Prostate gland (tissue), 2 donors: Measurements from ENCODE around the gene ADAT3. TPM values are rescaled to one million over a fixed set of nuclear protein-coding genes. Genes with fewer than 3 reads are reported as not detected.
A peak's percentile ranks its signal among the peaks of the same experiment; 100 is the strongest.

Experiments
- DNase-seq: peaks from one replicate; pipeline ENCODE4 v3.0.0-alpha.2; 2019; ENCODE audit warnings: low spot score
- H3K27ac ChIP-seq, 2 donors: fragments of 200-600 bp; sonication (generic); 2 replicates each; pipeline ENCODE4 v1.5.1; 2017 to 2019
- H3K27me3 ChIP-seq: fragments of 200-600 bp; sonication (generic); replicated peaks from 2 replicates; pipeline ENCODE4 v1.5.1; 2019; ENCODE audit not compliant: insufficient read depth
- H3K36me3 ChIP-seq, 2 donors: fragments of 200-600 bp; sonication (generic); 1 replicate in 1 of 2; 2 replicates in 1 of 2; pipeline versions ENCODE4 v1.5.1 to v1.8.1; 2017 to 2019
- H3K4me1 ChIP-seq: fragments of 200-600 bp; sonication (generic); replicated peaks from 2 replicates; pipeline ENCODE4 v1.5.1; 2019
- H3K4me3 ChIP-seq, 2 donors: fragments of 200-600 bp; sonication (generic); 2 replicates each; pipeline ENCODE4 v1.5.1; 2017 to 2019
- H3K9me3 ChIP-seq: fragments of 200-600 bp; sonication (generic); 2 replicates; pipeline ENCODE4 v1.5.1; 2017
- POLR2A ChIP-seq: fragments of 450-650 bp; IDR thresholded peaks from one replicate; pipeline ENCODE4 v1.6.1; 2016; ENCODE audit warnings: antibody characterized with exemption, mild to moderate bottlenecking
- POLR2AphosphoS5 ChIP-seq: sonication (generic); formaldehyde crosslinking; IDR thresholded peaks from one replicate; pipeline ENCODE4 v1.6.1; 2017; ENCODE audit warnings: antibody characterized with exemption
- WGBS: methylation state at CpG from one replicate; pipeline ENCODE4 v1.1.5; 2018; 5-methylcytosine and 5-hydroxymethylcytosine counted together
- intact Hi-C: fragments of 100-400 bp; cut with DNase I; formaldehyde crosslinking; loops from one replicate; pipeline ENCODE4 v1.14.2; 2022
- total RNA-seq, 2 donors: library from RNA; depleted of rRNA; stranded (reverse); fragments of >200 nt; gene quantifications; one replicate each; pipeline ENCODE4 v1.1.0, GENCODE V29; 2016
- TF ChIP-seq, protein P1 (sequence below), 4 experiments: fragments of 200-600 bp in 2 of 4; fragments of 450-650 bp in 2 of 4; sonication (generic) in 2 of 4; IDR thresholded peaks; 1 replicate in 3 of 4; 2 replicates in 1 of 4; pipeline ENCODE4 v1.5.1; 2016 to 2019; ENCODE audit warnings: antibody characterized with exemption in 4 of 4, mild to moderate bottlenecking in 2 of 4, moderate library complexity in 2 of 4

ADAT3 gene
- total RNA-seq, 2 donors from 2014 or later = 17.3 to 25.1 TPM

DNA sequence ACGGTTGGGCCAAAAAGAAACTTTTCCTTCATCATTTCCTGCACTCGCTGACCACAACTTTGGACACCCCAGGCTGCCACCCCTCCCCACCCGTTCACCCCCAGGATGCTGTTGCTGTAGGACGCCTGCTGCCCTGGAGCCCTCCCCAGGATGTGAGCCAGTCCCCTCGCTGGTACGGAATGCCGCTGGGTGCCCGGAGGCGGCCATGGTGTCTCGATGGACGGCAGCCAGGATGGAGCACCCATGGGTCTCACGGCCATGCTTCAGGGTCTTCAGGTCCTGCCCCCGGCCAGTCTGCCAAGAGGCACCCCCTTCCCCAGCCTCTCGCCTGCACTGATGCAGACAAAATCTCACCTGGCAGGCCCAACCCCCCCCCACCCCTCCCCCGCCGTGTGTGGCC, 20.3 kb downstream of the ADAT3 start:
- TF ChIP-seq POLR2A (no peak), POLR2AphosphoS5 (no peak)
- TF ChIP-seq, protein P1, sequence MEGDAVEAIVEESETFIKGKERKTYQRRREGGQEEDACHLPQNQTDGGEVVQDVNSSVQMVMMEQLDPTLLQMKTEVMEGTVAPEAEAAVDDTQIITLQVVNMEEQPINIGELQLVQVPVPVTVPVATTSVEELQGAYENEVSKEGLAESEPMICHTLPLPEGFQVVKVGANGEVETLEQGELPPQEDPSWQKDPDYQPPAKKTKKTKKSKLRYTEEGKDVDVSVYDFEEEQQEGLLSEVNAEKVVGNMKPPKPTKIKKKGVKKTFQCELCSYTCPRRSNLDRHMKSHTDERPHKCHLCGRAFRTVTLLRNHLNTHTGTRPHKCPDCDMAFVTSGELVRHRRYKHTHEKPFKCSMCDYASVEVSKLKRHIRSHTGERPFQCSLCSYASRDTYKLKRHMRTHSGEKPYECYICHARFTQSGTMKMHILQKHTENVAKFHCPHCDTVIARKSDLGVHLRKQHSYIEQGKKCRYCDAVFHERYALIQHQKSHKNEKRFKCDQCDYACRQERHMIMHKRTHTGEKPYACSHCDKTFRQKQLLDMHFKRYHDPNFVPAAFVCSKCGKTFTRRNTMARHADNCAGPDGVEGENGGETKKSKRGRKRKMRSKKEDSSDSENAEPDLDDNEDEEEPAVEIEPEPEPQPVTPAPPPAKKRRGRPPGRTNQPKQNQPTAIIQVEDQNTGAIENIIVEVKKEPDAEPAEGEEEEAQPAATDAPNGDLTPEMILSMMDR (IDR thresholded peaks at IDR 0.05) = no peak
- Histone ChIP-seq H3K9me3 (no peaks in the 10 kb centered on the region), H3K4me1 (no peaks in the 10 kb centered on the region), H3K36me3 (peaks cover 4 to 9% of the 10 kb centered on the region in 2 donors), H3K27me3 (no peaks in the 10 kb centered on the region), H3K27ac (no peak overlapping the region), H3K4me3 (no peak overlapping the region)
- intact Hi-C loops = loop anchor here (5.0 kb wide), 1 partner anchor 142 kb away; no protein-coding TSS in a partner anchor
- 92% methylated on average over 15 of the region's 16 CpGs for WGBS
- DNase-seq = no peak

DNA sequence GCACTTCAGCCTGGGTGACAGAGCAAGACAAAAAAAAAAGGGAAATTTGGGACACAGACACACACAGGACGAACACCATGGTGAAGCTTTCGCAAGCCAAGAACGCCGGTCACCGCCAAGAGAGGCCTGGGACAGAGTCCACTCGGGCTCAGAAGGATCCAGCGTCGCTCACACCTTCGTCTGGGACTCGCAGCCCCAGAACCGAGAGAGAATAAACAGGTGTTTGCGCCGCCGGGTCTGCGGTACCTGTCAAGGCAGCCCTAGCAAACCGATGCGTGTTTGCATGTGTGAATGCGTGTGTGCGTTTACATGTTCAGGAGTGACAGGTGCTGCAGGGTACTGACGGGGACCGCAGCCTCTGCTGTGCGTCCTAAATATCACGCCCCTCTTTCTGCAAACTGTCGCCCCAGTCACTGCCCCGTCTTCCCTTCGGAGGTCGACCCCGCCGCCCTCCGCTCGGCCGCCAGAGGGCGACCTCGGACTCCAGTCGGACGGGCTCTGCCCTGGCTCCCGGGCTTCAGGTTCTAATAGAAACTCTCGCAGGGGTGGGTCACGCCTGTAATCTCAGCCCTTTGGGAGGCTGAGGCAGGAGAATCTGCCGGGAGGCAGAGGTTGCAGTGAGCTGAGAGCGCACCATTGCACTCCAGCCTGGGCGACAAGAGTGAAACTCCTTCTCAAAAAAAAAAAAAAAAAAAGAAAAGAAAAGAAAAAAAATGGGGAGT, 24.0 kb downstream of the ADAT3 start:
- Histone ChIP-seq H3K36me3 (peaks cover 0 to 6% of the 10 kb centered on the region in 2 donors), H3K27me3 (no peaks in the 10 kb centered on the region), H3K4me1 (no peaks in the 10 kb centered on the region), H3K27ac (no peak overlapping the region), H3K4me3 (peak overlapping the region; percentile 5 to 13), H3K9me3 (no peaks in the 10 kb centered on the region)
- DNase-seq = peak; percentile 71
- TF ChIP-seq, protein P1 (IDR thresholded peaks at IDR 0.05) = peak; percentile 81 to 95 (median 90)
- TF ChIP-seq POLR2A (no peak), POLR2AphosphoS5 (peak; percentile 70)
- intact Hi-C loops = loop anchor here (5.0 kb wide), 1 partner anchor 138 kb away; no protein-coding TSS in a partner anchor
- WGBS = 13% methylated on average over 42 of the region's 42 CpGs

DNA sequence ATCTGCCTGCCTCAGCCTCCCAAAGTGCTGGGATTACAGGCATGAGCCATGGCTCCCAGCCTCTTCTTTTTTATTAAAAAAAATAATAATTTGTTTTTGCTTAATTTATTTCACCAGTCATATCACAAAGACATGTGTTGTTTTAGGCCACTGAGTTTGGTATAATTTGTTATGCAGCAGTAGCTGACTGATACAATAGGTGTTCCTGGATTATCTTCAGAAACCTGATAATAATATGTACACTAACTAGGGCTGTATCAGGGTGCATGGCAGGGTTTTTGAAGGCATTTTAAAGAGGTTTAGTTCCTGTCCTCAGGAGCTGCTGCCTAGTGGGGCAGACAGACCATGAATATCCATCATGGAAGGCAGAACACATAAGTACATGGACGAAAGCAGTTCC, 26.2 kb downstream of the ADAT3 start:
- H3K9me3 ChIP-seq = no peaks in the 10 kb centered on the region
- WGBS = 89% methylated on average over 1 of the region's 1 CpG
- H3K36me3 ChIP-seq = no peaks in the 10 kb centered on the region
- TF ChIP-seq, protein P1 (IDR thresholded peaks at IDR 0.05) = no peak
- TF ChIP-seq POLR2AphosphoS5 (no peak), POLR2A (no peak)
- no peak overlapping the region for H3K27ac ChIP-seq
- intact Hi-C loops = no loop called here
- DNase-seq = no peak
- H3K27me3 ChIP-seq = no peaks in the 10 kb centered on the region
- H3K4me1 ChIP-seq = no peaks in the 10 kb centered on the region
- no peak overlapping the region for H3K4me3 ChIP-seq

DNA sequence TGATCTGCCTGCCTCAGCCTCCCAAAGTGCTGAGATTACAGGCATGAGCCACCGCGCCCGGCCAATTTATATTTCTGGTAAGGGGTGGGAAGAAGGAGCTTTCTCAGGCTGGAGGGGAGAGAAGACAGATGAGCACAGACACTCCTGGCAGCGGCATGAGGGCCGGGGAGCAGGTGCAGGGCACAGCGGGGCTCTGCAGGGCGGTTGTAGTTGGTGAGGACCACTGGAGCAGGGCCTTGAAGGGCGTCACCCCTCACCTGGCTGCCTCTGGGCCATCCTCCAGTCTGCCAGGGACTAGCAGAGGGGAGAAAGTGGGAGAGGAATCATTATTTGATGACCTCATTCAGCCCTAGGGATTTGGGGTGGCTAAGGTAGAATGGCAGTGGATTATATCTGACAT, 27.2 kb downstream of the ADAT3 start:
- no peaks in the 10 kb centered on the region for H3K27me3 ChIP-seq
- no peaks in the 10 kb centered on the region for H3K9me3 ChIP-seq
- WGBS = 89% methylated on average over 8 of the region's 8 CpGs
- H3K27ac ChIP-seq = no peak overlapping the region
- intact Hi-C loops = no loop called here
- no peaks in the 10 kb centered on the region for H3K36me3 ChIP-seq
- H3K4me3 ChIP-seq = no peak overlapping the region
- H3K4me1 ChIP-seq = no peaks in the 10 kb centered on the region
- no peak for DNase-seq
- TF ChIP-seq POLR2A (no peak), POLR2AphosphoS5 (no peak)
- TF ChIP-seq, protein P1 (IDR thresholded peaks at IDR 0.05) = no peak

DNA sequence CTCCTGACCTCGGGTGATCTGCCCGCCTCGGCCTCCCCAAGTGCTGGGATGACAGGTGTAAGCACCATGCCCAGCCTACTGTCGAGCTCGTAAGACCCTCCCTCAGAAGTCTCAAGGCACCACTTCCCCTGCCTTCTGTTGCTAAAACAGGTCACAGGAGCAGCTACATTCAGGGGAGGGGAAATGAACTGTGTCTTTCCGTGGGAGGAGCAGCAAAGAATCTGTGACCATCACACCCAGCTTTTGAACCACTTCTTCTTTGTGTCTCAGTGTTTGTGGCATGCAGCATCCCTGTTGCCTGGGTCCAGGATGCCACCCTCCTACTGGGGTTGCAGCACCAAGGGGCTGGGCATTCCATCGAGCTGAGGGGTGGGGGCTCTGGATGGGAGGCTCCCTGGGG, 28.0 kb downstream of the ADAT3 start:
- Histone ChIP-seq H3K4me3 (no peak overlapping the region), H3K27ac (no peak overlapping the region), H3K27me3 (no peaks in the 10 kb centered on the region), H3K4me1 (no peaks in the 10 kb centered on the region), H3K36me3 (no peaks in the 10 kb centered on the region), H3K9me3 (no peaks in the 10 kb centered on the region)
- 76% methylated on average over 7 of the region's 7 CpGs for WGBS
- no peak for DNase-seq
- intact Hi-C loops = no loop called here
- TF ChIP-seq POLR2AphosphoS5 (no peak), POLR2A (no peak)
- TF ChIP-seq, protein P1 (IDR thresholded peaks at IDR 0.05) = no peak
